Thyroid gland (tissue), 4 donors: ENCODE measurements around the gene HK1.

Source experiments
- POLR2A ChIP-seq, 2 donors: fragments of 450-650 bp; IDR thresholded peaks; one replicate each; pipeline ENCODE4 v1.6.1; 2017; ENCODE audit warnings: antibody characterized with exemption in 2 of 2, mild to moderate bottlenecking in 2 of 2, moderate library complexity in 1 of 2
- TF ChIP-seq, protein P1 (sequence below), 6 experiments: fragments of 200-600 bp in 3 of 6; fragments of 450-650 bp in 3 of 6; sonication (generic) in 3 of 6; IDR thresholded peaks; one replicate each; pipeline ENCODE4 v1.5.1; 2016 to 2019; ENCODE audit warnings: antibody characterized with exemption in 6 of 6, mild to moderate bottlenecking in 2 of 6, inconsistent platforms in 1 of 6, moderate library complexity in 1 of 6

DNA sequence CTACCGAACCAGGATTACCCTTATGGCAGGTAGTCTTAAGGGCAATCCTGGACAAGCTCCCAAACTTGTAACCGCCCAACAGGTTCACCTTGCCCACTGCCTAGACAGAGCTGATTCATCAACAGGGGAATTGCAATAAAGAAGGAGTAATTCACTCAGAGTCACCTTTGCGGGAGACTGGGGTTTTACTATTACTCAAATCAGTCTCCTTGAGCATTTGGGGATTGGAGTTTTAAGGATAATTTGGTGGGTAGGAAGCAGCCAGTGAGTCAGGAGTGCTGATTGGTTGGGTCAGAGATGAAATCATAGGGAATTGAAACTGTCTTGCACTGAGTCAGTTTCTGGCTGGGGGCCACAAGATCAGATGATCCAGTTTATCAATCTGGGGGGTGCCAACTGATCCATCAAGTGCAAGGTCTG, 25.3 kb downstream of the HK1 start:
- TF ChIP-seq, protein P1, sequence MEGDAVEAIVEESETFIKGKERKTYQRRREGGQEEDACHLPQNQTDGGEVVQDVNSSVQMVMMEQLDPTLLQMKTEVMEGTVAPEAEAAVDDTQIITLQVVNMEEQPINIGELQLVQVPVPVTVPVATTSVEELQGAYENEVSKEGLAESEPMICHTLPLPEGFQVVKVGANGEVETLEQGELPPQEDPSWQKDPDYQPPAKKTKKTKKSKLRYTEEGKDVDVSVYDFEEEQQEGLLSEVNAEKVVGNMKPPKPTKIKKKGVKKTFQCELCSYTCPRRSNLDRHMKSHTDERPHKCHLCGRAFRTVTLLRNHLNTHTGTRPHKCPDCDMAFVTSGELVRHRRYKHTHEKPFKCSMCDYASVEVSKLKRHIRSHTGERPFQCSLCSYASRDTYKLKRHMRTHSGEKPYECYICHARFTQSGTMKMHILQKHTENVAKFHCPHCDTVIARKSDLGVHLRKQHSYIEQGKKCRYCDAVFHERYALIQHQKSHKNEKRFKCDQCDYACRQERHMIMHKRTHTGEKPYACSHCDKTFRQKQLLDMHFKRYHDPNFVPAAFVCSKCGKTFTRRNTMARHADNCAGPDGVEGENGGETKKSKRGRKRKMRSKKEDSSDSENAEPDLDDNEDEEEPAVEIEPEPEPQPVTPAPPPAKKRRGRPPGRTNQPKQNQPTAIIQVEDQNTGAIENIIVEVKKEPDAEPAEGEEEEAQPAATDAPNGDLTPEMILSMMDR (IDR thresholded peaks at IDR 0.05): no peak
- no peak for TF ChIP-seq POLR2A (IDR thresholded peaks at IDR 0.05)
